Heart right ventricle (tissue), 16 donors: Measurements from ENCODE around the gene GPRIN2. TPM values are rescaled to one million over a fixed set of nuclear protein-coding genes. Genes with fewer than 3 reads are reported as not detected.

Source experiments
- ATAC-seq, 8 donors: fragments of 200-7000 bp; cut with Tn5 transposase; one replicate each; pipeline ENCODE4 v1.9.1; 2020; ENCODE audit warnings: mild to moderate bottlenecking in 8 of 8, moderate library complexity in 8 of 8, moderate number of reproducible peaks in 1 of 8
- DNase-seq, 2 donors: peaks; one replicate each; pipeline ENCODE4 v3.0.0-alpha.2; 2020
- H3K27ac ChIP-seq, 10 donors: fragments of 200-600 bp; sonication (generic) in 2 of 10; one replicate each; pipeline versions ENCODE4 v1.5.0 to v1.8.0; 2020 to 2022; ENCODE audit warnings: mild to moderate bottlenecking in 3 of 10
- H3K27me3 ChIP-seq, 7 donors: fragments of 200-600 bp; one replicate each; pipeline ENCODE4 v1.8.0; 2021 to 2022; ENCODE audit warnings: mild to moderate bottlenecking in 2 of 7
- H3K36me3 ChIP-seq, 9 donors: fragments of 200-600 bp; sonication (generic) in 1 of 9; one replicate each; pipeline versions ENCODE4 v1.5.0 to v1.8.0; 2020 to 2022; ENCODE audit warnings: mild to moderate bottlenecking in 2 of 9
- H3K4me1 ChIP-seq, 9 donors: fragments of 200-600 bp; sonication (generic) in 1 of 9; one replicate each; pipeline versions ENCODE4 v1.5.0 to v1.8.0; 2020 to 2022; ENCODE audit warnings: mild to moderate bottlenecking in 4 of 9
- H3K4me3 ChIP-seq, 10 donors: fragments of 200-600 bp; sonication (generic) in 2 of 10; one replicate each; pipeline versions ENCODE4 v1.5.0 to v1.8.0; 2020 to 2022; ENCODE audit warnings: mild to moderate bottlenecking in 7 of 10, moderate library complexity in 2 of 10
- H3K9me3 ChIP-seq, 11 donors: fragments of 200-600 bp in 10 of 11; sonication (generic) in 2 of 11; one replicate each; pipeline versions ENCODE4 v1.5.0 to v1.8.0; 2013 to 2022; ENCODE audit warnings: mild to moderate bottlenecking in 2 of 11, control low read depth in 1 of 11, moderate library complexity in 1 of 11
- CTCF ChIP-seq, 9 donors: fragments of 200-600 bp; sonication (generic) in 2 of 9; IDR thresholded peaks; one replicate each; pipeline versions ENCODE4 v1.5.0 to v1.8.0; 2021 to 2022; ENCODE audit warnings: antibody characterized with exemption in 9 of 9, mild to moderate bottlenecking in 5 of 9, moderate library complexity in 1 of 9
- WGBS, 2 donors: extraction: QIAGEN DNeasy Blood & Tissue Kit; methylation state at CpG; one replicate each; pipeline ENCODE4 v1.1.7; 2013; ENCODE audit warnings: inconsistent platforms in 1 of 2; 5-methylcytosine and 5-hydroxymethylcytosine counted together
- intact Hi-C, 10 donors: fragments of 100-400 bp; cut with DNase I; formaldehyde crosslinking; loops; one replicate each; pipeline versions ENCODE4 v1.11.1 to v1.14.2; 2022
- polyA plus RNA-seq, 2 donors: library from polyadenylated mRNA; stranded (reverse); fragments of 200-250 nt; gene quantifications; one replicate each; pipeline ENCODE4 v1.2.3, GENCODE V29; 2013
- total RNA-seq, 10 donors: library from RNA; stranded (reverse); fragmentation: NEBNext Ultra II Directional in 3 of 10; extraction: Animal tissue kit (Norgen Biotek cat#: 25700) in 3 of 10; gene quantifications; one replicate each; pipeline versions ENCODE4 v1.2.1 to v1.2.4, GENCODE V29; 2021 to 2023
- donor health status: Arrhythmogenic right ventricular cardiomyopathy.
- donor health status: ischemic (EF 13 %, LVEDD 7.1; RV severe dilation, severe dysfunction).
- donor health status: healthy with polysubstance abuse.
- donor health status: DM: no; HTN: yes; CAD: no.
- donor health status: DM: no; HTN: no; CAD: no.
- donor health status: ischemic (EF 25% LVEDD 6.9; RV normal size, moderate dysfunction).
- donor health status: ischemic (EF 25% LVEDD 5.7; RV mildly dilated, moderate dysfunction).
- donor health status: healthy.
- donor health status: DM: yes; HTN: yes; CAD: no.
- donor health status: Ischemic cardiomyopathy.
- donor health status: ischemic (EF 35%, LVEDD 5.7; RV mildly dilated, moderate dysfunction).
- donor health status: nonischemic (EF 11% LVEDD 7.7; RV severe dilation, severe dysfunction).
- donor health status: DM: yes; HTN: yes; CAD: no.
- donor health status: PGD.
- donor health status: ischemic (EF 29% LVEDD 5.4; RV normal size, mild dysfunction).
- donor health status: nonischemic (EF 23%, LVEDD 6.1; RV moderate dilation, normal function).

GPRIN2 gene
- total and polyA plus RNA-seq, 12 donors: 0.13 TPM; not detected in 11

- no peak overlapping the region for H3K4me3 ChIP-seq
- H3K27ac ChIP-seq: no peak overlapping the region
- peaks cover 0 to 8% (median 0%) of the 10 kb centered on the region in 9 donors for H3K4me1 ChIP-seq
- intact Hi-C loops: no loop called here
- H3K36me3 ChIP-seq: no peaks in the 10 kb centered on the region
- 87 to 91% methylated on average over 12 of the region's 12 CpGs for WGBS, 2 donors
- TF ChIP-seq CTCF (IDR thresholded peaks at IDR 0.05): no peak
- peaks cover 0 to 35% (median 0%) of the 10 kb centered on the region in 7 donors for H3K27me3 ChIP-seq
- no peak for DNase-seq
- no peaks in the 10 kb centered on the region for H3K9me3 ChIP-seq
- ATAC-seq: no peak
Measured at GRCh38 chr10:46527241-46527811, 29.1 kb downstream of the GPRIN2 start.

- Histone ChIP-seq H3K36me3 (no peaks in the 10 kb centered on the region), H3K9me3 (no peaks in the 10 kb centered on the region), H3K27me3 (peaks cover 0 to 30% (median 3%) of the 10 kb centered on the region in 7 donors), H3K4me3 (no peak overlapping the region), H3K4me1 (peaks cover 0 to 8% (median 0%) of the 10 kb centered on the region in 9 donors), H3K27ac (no peak overlapping the region)
- no peak for DNase-seq
- no peak for TF ChIP-seq CTCF (IDR thresholded peaks at IDR 0.05)
- intact Hi-C loops: no loop called here
- ATAC-seq: no peak
- 54 to 56% methylated on average over 7 of the region's 7 CpGs for WGBS, 2 donors
Measured at GRCh38 chr10:46526682-46527038, 29.8 kb downstream of the GPRIN2 start.

- Histone ChIP-seq H3K27me3 (peaks cover 0 to 30% (median 3%) of the 10 kb centered on the region in 7 donors), H3K36me3 (no peaks in the 10 kb centered on the region), H3K9me3 (no peaks in the 10 kb centered on the region), H3K4me1 (peaks cover 0 to 8% (median 0%) of the 10 kb centered on the region in 9 donors), H3K4me3 (no peak overlapping the region), H3K27ac (no peak overlapping the region)
- 86 to 97% methylated on average over 4 of the region's 4 CpGs for WGBS, 2 donors
- DNase-seq (no peak), ATAC-seq (no peak)
- intact Hi-C loops: no loop called here
- no peak for TF ChIP-seq CTCF (IDR thresholded peaks at IDR 0.05)
Measured at GRCh38 chr10:46525824-46526681, 30.4 kb downstream of the GPRIN2 start.

GRCh38 chr10:46525177-46525823, 31.2 kb downstream of the GPRIN2 start:
- Histone ChIP-seq H3K27ac (peak overlapping the region in 1 of 10 donors; percentile 4), H3K27me3 (peaks cover 0 to 34% (median 7%) of the 10 kb centered on the region in 7 donors), H3K4me3 (no peak overlapping the region), H3K4me1 (peaks cover 0 to 8% (median 0%) of the 10 kb centered on the region in 9 donors), H3K36me3 (no peaks in the 10 kb centered on the region), H3K9me3 (no peaks in the 10 kb centered on the region)
- WGBS, 2 donors: 87 to 91% methylated on average over 5 of the region's 5 CpGs
- ATAC-seq (no peak), DNase-seq (no peak)
- intact Hi-C loops: no loop called here
- no peak for TF ChIP-seq CTCF (IDR thresholded peaks at IDR 0.05)
